ENCODE results near the gene CST5.
"Not testable (repeated sequence)": the region's sequence is repeated elsewhere in the genome, so short reads cannot be mapped to it uniquely, and the experiment has no call there.

CST5 gene

DNA sequence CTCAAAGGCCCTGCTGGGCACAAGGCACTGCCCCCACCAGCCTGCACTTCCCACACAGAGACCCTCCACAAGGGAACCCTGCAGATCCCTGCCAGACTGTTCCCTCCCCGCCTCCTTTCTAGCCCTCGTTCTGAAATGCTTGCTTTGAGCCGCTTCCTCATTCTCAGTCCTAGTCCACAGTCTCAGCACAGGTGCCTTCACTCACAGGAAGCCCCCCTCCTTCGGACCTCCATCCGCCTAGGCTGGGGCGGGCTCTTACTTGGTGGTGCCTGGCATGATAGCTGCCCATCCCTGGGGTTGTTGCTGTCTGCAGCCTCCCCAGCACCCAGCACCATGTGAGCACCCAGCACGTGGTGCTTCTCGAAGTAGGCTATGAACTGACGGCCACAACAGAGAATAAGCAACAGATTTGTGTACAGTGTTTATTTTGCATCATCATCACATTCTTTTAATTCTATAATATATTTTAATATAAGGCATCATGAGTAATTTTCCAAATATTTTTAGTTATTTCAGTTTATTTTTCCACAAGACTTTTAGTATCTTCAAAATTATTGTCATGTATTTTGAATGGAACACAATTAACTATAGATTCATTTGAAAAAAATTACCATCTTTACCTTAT, 12.3 kb downstream of the CST5 start:
- TF ChIP-seq ZC3H10 (CRISPR knock-in tag; IDR thresholded peaks at IDR 0.05) (no peak), SNAI2 (CRISPR knock-in tag; IDR thresholded peaks at IDR 0.05) (no peak), ARNTL (CRISPR knock-in tag; IDR thresholded peaks at IDR 0.05; ENCODE audit: borderline replicate concordance, low read depth) (no peak)
- no peak for ATAC-seq

DNA sequence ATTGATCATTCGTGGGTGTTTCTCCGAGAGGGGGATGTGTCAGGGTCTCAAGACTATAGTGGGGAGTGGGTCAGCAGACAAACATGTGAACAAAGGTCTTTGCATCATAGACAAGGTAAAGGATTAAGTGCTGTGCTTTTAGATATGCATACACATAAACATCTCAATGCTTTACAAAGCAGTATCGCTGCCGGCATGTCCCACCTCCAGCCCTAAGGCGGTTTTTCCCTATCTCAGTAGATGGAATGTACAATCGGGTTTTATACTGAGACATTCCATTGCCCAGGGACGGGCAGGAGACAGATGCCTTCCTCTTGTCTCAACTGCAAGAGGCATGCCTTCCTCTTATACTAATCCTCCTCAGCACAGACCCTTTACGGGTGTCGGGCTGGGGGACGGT, 18.8 kb downstream of the CST5 start:
- ATAC-seq = not testable (repeated sequence)

DNA sequence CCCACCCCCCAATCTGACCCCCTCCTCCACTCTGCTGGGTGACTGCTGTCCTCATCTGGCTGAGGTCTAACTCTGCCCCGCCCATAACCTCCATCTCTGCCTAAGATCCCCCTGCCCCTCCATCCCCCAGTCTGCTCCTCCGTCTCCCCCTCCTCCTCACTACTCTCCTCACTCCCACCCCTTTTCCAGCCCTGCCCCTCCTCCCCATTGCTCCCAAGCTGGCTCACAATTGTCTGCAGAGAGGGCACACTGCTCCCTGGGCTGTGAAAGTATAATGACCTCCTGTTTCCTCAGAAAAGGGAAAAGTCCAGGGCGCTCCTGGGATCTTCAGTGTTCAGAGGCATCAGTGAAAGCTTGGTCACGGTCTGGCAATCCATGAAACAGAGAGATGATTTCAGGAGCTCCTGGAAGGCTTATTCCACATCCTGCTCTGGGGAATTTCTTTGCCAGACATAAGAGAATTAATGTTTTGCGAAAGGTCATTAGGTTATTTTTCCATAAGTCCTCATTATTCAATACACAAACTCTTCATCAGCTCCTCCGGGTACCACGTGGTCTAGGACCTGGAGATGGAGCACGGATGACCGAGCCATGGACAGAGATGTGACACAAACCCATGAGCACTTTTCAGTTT, 21.5 kb downstream of the CST5 start:
- TF ChIP-seq ISL1 (CRISPR knock-in tag; IDR thresholded peaks at IDR 0.05) (no peak), ESRRG (CRISPR knock-in tag; IDR thresholded peaks at IDR 0.05) (no peak), RARB (CRISPR knock-in tag; IDR thresholded peaks at IDR 0.05) (no peak), SNAI2 (CRISPR knock-in tag; IDR thresholded peaks at IDR 0.05) (no peak), OSR1 (CRISPR knock-in tag; IDR thresholded peaks at IDR 0.05) (no peak), ZFP30 (CRISPR knock-in tag; IDR thresholded peaks at IDR 0.05) (no peak)
- TF ChIP-seq, protein P1, sequence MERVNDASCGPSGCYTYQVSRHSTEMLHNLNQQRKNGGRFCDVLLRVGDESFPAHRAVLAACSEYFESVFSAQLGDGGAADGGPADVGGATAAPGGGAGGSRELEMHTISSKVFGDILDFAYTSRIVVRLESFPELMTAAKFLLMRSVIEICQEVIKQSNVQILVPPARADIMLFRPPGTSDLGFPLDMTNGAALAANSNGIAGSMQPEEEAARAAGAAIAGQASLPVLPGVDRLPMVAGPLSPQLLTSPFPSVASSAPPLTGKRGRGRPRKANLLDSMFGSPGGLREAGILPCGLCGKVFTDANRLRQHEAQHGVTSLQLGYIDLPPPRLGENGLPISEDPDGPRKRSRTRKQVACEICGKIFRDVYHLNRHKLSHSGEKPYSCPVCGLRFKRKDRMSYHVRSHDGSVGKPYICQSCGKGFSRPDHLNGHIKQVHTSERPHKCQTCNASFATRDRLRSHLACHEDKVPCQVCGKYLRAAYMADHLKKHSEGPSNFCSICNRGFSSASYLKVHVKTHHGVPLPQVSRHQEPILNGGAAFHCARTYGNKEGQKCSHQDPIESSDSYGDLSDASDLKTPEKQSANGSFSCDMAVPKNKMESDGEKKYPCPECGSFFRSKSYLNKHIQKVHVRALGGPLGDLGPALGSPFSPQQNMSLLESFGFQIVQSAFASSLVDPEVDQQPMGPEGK (CRISPR knock-in tag; IDR thresholded peaks at IDR 0.05; ENCODE audit: borderline replicate concordance) = no peak
- TF ChIP-seq, protein P2, sequence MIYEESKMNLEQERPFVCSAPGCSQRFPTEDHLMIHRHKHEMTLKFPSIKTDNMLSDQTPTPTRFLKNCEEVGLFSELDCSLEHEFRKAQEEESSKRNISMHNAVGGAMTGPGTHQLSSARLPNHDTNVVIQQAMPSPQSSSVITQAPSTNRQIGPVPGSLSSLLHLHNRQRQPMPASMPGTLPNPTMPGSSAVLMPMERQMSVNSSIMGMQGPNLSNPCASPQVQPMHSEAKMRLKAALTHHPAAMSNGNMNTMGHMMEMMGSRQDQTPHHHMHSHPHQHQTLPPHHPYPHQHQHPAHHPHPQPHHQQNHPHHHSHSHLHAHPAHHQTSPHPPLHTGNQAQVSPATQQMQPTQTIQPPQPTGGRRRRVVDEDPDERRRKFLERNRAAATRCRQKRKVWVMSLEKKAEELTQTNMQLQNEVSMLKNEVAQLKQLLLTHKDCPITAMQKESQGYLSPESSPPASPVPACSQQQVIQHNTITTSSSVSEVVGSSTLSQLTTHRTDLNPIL (CRISPR knock-in tag; IDR thresholded peaks at IDR 0.05; ENCODE audit: low read depth) = no peak
- TF ChIP-seq, protein P3, sequence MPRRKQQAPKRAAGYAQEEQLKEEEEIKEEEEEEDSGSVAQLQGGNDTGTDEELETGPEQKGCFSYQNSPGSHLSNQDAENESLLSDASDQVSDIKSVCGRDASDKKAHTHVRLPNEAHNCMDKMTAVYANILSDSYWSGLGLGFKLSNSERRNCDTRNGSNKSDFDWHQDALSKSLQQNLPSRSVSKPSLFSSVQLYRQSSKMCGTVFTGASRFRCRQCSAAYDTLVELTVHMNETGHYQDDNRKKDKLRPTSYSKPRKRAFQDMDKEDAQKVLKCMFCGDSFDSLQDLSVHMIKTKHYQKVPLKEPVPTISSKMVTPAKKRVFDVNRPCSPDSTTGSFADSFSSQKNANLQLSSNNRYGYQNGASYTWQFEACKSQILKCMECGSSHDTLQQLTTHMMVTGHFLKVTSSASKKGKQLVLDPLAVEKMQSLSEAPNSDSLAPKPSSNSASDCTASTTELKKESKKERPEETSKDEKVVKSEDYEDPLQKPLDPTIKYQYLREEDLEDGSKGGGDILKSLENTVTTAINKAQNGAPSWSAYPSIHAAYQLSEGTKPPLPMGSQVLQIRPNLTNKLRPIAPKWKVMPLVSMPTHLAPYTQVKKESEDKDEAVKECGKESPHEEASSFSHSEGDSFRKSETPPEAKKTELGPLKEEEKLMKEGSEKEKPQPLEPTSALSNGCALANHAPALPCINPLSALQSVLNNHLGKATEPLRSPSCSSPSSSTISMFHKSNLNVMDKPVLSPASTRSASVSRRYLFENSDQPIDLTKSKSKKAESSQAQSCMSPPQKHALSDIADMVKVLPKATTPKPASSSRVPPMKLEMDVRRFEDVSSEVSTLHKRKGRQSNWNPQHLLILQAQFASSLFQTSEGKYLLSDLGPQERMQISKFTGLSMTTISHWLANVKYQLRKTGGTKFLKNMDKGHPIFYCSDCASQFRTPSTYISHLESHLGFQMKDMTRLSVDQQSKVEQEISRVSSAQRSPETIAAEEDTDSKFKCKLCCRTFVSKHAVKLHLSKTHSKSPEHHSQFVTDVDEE (CRISPR knock-in tag; IDR thresholded peaks at IDR 0.05) = no peak

DNA sequence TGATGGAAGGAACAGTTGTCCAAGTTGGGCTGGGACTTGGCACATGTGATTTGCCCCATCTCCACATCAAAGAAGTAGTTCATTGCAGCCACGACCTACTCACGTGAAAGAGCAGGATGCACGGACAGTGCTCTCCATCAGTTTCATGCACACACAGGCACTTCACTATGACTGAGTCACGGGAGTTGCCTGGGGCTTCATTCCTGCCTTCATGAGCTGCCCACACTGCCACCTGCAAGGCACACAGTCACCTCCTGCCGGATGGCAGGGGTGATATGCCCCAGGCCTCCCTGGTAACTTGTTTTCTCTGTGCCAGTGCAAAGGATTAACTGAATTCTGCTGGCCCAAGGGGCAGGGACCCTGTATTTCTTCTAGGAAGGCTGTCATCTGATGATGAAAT, 22.8 kb downstream of the CST5 start:
- TF ChIP-seq, protein P2 (CRISPR knock-in tag; IDR thresholded peaks at IDR 0.05; ENCODE audit: low read depth) = no peak
- no peak for TF ChIP-seq ZNF70 (CRISPR knock-in tag; IDR thresholded peaks at IDR 0.05)
- no peak for TF ChIP-seq ZFP3 (CRISPR knock-in tag; IDR thresholded peaks at IDR 0.05)
- TF ChIP-seq, protein P1 (CRISPR knock-in tag; IDR thresholded peaks at IDR 0.05; ENCODE audit: borderline replicate concordance) = no peak
- no peak for TF ChIP-seq ZC3H10 (CRISPR knock-in tag; IDR thresholded peaks at IDR 0.05)
- TF ChIP-seq ARNTL (CRISPR knock-in tag; IDR thresholded peaks at IDR 0.05; ENCODE audit: borderline replicate concordance, low read depth) = no peak
- no peak for TF ChIP-seq RARB (CRISPR knock-in tag; IDR thresholded peaks at IDR 0.05)
- TF ChIP-seq PPARA (CRISPR knock-in tag; IDR thresholded peaks at IDR 0.05; ENCODE audit: borderline replicate concordance) = no peak
- TF ChIP-seq, protein P4, sequence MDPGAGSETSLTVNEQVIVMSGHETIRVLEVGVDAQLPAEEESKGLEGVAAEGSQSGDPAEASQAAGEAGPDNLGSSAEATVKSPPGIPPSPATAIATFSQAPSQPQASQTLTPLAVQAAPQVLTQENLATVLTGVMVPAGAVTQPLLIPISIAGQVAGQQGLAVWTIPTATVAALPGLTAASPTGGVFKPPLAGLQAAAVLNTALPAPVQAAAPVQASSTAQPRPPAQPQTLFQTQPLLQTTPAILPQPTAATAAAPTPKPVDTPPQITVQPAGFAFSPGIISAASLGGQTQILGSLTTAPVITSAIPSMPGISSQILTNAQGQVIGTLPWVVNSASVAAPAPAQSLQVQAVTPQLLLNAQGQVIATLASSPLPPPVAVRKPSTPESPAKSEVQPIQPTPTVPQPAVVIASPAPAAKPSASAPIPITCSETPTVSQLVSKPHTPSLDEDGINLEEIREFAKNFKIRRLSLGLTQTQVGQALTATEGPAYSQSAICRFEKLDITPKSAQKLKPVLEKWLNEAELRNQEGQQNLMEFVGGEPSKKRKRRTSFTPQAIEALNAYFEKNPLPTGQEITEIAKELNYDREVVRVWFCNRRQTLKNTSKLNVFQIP (CRISPR knock-in tag; IDR thresholded peaks at IDR 0.05; ENCODE audit: borderline replicate concordance, low read depth) = no peak
- TF ChIP-seq ISL1 (CRISPR knock-in tag; IDR thresholded peaks at IDR 0.05) = no peak
- no peak for TF ChIP-seq CSDC2 (CRISPR knock-in tag; IDR thresholded peaks at IDR 0.05)
- TF ChIP-seq, protein P3 (CRISPR knock-in tag; IDR thresholded peaks at IDR 0.05) = no peak
- no peak for TF ChIP-seq SNAI2 (CRISPR knock-in tag; IDR thresholded peaks at IDR 0.05)
- no peak for TF ChIP-seq ZNF565 (CRISPR knock-in tag; conservative IDR thresholded peaks at IDR 0.05; ENCODE audit: low read depth)
- TF ChIP-seq ZFP30 (CRISPR knock-in tag; IDR thresholded peaks at IDR 0.05) = no peak
- no peak for ATAC-seq

More for the DNA sequence above, 21.5 kb downstream of the CST5 start:
- no peak for ATAC-seq

All from SK-N-SH treated with all-trans-retinoic acid at 6 μM for 48 hours (cell line).